Liver (tissue), 9 donors: ENCODE measurements around the gene PMCH. TPM values are rescaled to one million over a fixed set of nuclear protein-coding genes. Genes with fewer than 3 reads are reported as not detected.

Source experiments
- DNase-seq: peaks from one replicate; pipeline ENCODE4 v3.0.0-alpha.2; 2017; ENCODE audit warnings: low spot score
- H3K27ac ChIP-seq, 2 donors: one replicate each; pipeline ENCODE4 v1.7.0; 2013; ENCODE audit warnings: inconsistent platforms in 2 of 2, low read length in 2 of 2, control low read depth in 1 of 2, low read depth in 1 of 2, mild to moderate bottlenecking in 1 of 2
- H3K27me3 ChIP-seq, 4 donors: one replicate each; pipeline versions ENCODE4 v1.6.1 to v1.7.0; 2013; ENCODE audit warnings: low read length in 3 of 4, inconsistent platforms in 1 of 4, mild to moderate bottlenecking in 1 of 4, moderate library complexity in 1 of 4; ENCODE audit not compliant: control insufficient read depth in 4 of 4, insufficient read depth in 4 of 4
- H3K36me3 ChIP-seq, 4 donors: one replicate each; pipeline versions ENCODE4 v1.6.1 to v1.7.0; 2013; ENCODE audit warnings: low read length in 3 of 4, mild to moderate bottlenecking in 3 of 4, low read depth in 1 of 4, moderate library complexity in 1 of 4; ENCODE audit not compliant: control insufficient read depth in 4 of 4, insufficient read depth in 3 of 4
- H3K4me1 ChIP-seq, 4 donors: one replicate each; pipeline versions ENCODE4 v1.6.1 to v1.7.0; 2013; ENCODE audit warnings: low read length in 3 of 4, mild to moderate bottlenecking in 3 of 4, moderate library complexity in 1 of 4; ENCODE audit not compliant: control insufficient read depth in 4 of 4, insufficient read depth in 4 of 4
- H3K4me3 ChIP-seq, 3 donors: one replicate each; pipeline versions ENCODE4 v1.6.1 to v1.7.0; 2013; ENCODE audit warnings: low read length in 3 of 3, control low read depth in 1 of 3, low read depth in 1 of 3, mild to moderate bottlenecking in 1 of 3
- H3K9ac ChIP-seq, 2 donors: one replicate each; pipeline ENCODE4 v1.7.0; 2013; ENCODE audit warnings: low read length in 2 of 2, mild to moderate bottlenecking in 2 of 2, moderate library complexity in 2 of 2, control low read depth in 1 of 2, low read depth in 1 of 2
- H3K9me3 ChIP-seq, 4 donors: one replicate each; pipeline versions ENCODE4 v1.6.1 to v1.7.0; 2013; ENCODE audit warnings: low read length in 3 of 4; ENCODE audit not compliant: control insufficient read depth in 4 of 4
- CTCF ChIP-seq: fragments of 150-350 bp; IDR thresholded peaks from 2 replicates; pipeline ENCODE4 v1.5.1; 2017; ENCODE audit warnings: improper control_type of control experiment, low read depth, low read length; ENCODE audit not compliant: missing input control
- FOXA1 ChIP-seq: IDR thresholded peaks from 2 replicates; pipeline ENCODE4 v1.6.1; 2016; ENCODE audit warnings: antibody characterized with exemption
- FOXA2 ChIP-seq: IDR thresholded peaks from 2 replicates; pipeline ENCODE4 v1.6.1; 2016; ENCODE audit warnings: antibody characterized with exemption
- HNF4A ChIP-seq, 2 donors: conservative IDR thresholded peaks; 2 replicates each; pipeline ENCODE4 v1.6.1; 2016; ENCODE audit warnings: antibody characterized with exemption in 2 of 2, mild to moderate bottlenecking in 2 of 2
- HNF4G ChIP-seq: IDR thresholded peaks from 2 replicates; pipeline ENCODE4 v1.6.1; 2016; ENCODE audit warnings: antibody characterized with exemption
- JUND ChIP-seq, 2 donors: IDR thresholded peaks; 2 replicates each; pipeline ENCODE4 v1.6.1; 2016; ENCODE audit warnings: antibody characterized with exemption in 2 of 2
- MAX ChIP-seq: IDR thresholded peaks from 2 replicates; pipeline ENCODE4 v1.6.1; 2016; ENCODE audit warnings: antibody characterized with exemption
- NR2F2 ChIP-seq: IDR thresholded peaks from 2 replicates; pipeline ENCODE4 v1.6.1; 2016; ENCODE audit warnings: antibody characterized with exemption
- RAD21 ChIP-seq, 2 donors: IDR thresholded peaks; 2 replicates each; pipeline ENCODE4 v1.6.1; 2016; ENCODE audit warnings: antibody characterized with exemption in 2 of 2, mild to moderate bottlenecking in 2 of 2
- RXRA ChIP-seq, 2 donors: IDR thresholded peaks; 2 replicates each; pipeline ENCODE4 v1.6.1; 2017 to 2018; ENCODE audit warnings: antibody characterized with exemption in 2 of 2, mild to moderate bottlenecking in 1 of 2
- SP1 ChIP-seq: IDR thresholded peaks from 2 replicates; pipeline ENCODE4 v1.6.1; 2018; ENCODE audit warnings: antibody characterized with exemption, mild to moderate bottlenecking
- TAF1 ChIP-seq: conservative IDR thresholded peaks from 2 replicates; pipeline ENCODE4 v1.6.1; 2016; ENCODE audit warnings: antibody characterized with exemption, mild to moderate bottlenecking
- YY1 ChIP-seq: IDR thresholded peaks from 2 replicates; pipeline ENCODE4 v1.6.1; 2016; ENCODE audit warnings: antibody characterized with exemption, mild to moderate bottlenecking
- ZBTB33 ChIP-seq: IDR thresholded peaks from 2 replicates; pipeline ENCODE4 v1.6.1; 2016; ENCODE audit warnings: antibody characterized with exemption
- WGBS: extraction: QIAGEN DNeasy Blood & Tissue Kit; methylation state at CpG from one replicate; pipeline ENCODE4 v1.1.7; 2013; 5-methylcytosine and 5-hydroxymethylcytosine counted together
- polyA plus RNA-seq, 2 donors: library from polyadenylated mRNA; stranded (reverse) in 1 of 2; unstranded in 1 of 2; fragments of 200-250 nt in 1 of 2; fragments of >200 nt in 1 of 2; fragmentation: Nextera tagmentation in 1 of 2; extraction: Ambion mirVana in 1 of 2; gene quantifications; one replicate each; pipeline versions ENCODE4 v1.2.1 to v1.2.3, GENCODE V29; 2013 to 2015
- total RNA-seq, 2 donors: library from RNA; depleted of rRNA; stranded (reverse); fragments of >200 nt; gene quantifications; one replicate each; pipeline ENCODE4 v1.2.3, GENCODE V29; 2014
- TF ChIP-seq, protein P1 (sequence below): IDR thresholded peaks from 2 replicates; pipeline ENCODE4 v1.6.1; 2016; ENCODE audit warnings: antibody characterized with exemption, mild to moderate bottlenecking
- TF ChIP-seq, protein P2 (sequence below): IDR thresholded peaks from 2 replicates; pipeline ENCODE4 v1.6.1; 2016; ENCODE audit warnings: antibody characterized with exemption
- donor health status: healthy.
- donor health status: healthy.
- donor health status: healthy.
- donor health status: healthy.
- donor health status: healthy.

PMCH gene
- total and polyA plus RNA-seq, 4 donors = not detected

DNA sequence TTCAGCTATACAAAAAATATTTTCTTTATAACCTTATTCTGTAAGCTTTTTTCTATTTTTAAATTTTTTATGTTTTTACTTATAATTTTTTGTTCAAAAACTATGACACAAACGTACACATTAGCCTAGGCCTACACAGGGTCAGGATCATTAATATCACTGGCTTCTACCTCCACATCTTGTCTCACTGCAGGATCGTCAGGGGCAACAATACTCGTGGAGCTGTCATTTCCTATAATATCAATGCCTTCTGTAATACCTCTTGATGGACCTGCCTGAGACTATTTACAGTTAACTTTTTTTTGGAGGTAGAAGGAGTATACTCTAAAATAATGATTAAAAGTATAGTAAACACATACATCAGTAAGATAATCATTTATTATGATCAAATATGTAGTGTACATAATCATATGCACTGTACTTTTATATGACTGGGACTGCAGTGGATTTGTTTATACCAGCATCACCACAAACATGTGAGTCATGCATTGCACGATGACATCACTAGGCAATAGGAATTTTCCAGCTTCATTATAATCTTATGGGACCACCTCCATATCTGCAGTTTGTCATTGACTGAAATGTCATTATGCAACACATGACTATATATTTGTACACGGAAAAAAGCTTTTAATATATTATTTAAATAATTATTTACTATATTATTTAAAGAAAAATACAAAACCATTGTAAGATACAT is 18.5 kb upstream of the PMCH start (continued):
- TF ChIP-seq, protein P1, sequence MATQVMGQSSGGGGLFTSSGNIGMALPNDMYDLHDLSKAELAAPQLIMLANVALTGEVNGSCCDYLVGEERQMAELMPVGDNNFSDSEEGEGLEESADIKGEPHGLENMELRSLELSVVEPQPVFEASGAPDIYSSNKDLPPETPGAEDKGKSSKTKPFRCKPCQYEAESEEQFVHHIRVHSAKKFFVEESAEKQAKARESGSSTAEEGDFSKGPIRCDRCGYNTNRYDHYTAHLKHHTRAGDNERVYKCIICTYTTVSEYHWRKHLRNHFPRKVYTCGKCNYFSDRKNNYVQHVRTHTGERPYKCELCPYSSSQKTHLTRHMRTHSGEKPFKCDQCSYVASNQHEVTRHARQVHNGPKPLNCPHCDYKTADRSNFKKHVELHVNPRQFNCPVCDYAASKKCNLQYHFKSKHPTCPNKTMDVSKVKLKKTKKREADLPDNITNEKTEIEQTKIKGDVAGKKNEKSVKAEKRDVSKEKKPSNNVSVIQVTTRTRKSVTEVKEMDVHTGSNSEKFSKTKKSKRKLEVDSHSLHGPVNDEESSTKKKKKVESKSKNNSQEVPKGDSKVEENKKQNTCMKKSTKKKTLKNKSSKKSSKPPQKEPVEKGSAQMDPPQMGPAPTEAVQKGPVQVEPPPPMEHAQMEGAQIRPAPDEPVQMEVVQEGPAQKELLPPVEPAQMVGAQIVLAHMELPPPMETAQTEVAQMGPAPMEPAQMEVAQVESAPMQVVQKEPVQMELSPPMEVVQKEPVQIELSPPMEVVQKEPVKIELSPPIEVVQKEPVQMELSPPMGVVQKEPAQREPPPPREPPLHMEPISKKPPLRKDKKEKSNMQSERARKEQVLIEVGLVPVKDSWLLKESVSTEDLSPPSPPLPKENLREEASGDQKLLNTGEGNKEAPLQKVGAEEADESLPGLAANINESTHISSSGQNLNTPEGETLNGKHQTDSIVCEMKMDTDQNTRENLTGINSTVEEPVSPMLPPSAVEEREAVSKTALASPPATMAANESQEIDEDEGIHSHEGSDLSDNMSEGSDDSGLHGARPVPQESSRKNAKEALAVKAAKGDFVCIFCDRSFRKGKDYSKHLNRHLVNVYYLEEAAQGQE = no peak
- no peak for TF ChIP-seq FOXA1

DNA sequence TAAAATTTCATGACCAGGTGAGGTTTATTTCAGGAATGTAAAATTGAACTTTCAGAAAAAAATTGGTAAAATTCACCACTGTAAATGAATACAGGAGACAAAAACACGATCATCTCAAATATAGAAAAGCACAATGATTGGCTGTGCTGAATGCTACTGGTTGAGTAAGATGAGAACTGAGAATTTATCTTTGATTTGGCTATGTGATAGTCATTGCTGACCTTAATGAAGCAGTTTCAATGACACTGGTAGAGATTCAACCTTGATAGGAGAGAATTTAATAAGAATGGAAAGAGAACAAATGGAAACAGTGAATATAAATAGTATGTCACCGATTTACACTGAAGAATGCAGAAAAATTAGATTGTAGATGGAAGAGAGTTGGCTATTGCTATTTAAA is 6.4 kb upstream of the PMCH start:
- Histone ChIP-seq H3K9me3 (peaks cover 0 to 6% (median 0%) of the 10 kb centered on the region in 4 donors), H3K27me3 (no peaks in the 10 kb centered on the region), H3K36me3 (no peaks in the 10 kb centered on the region), H3K27ac (no peak overlapping the region), H3K9ac (no peak overlapping the region), H3K4me3 (no peak overlapping the region), H3K4me1 (no peaks in the 10 kb centered on the region)
- DNase-seq = no peak
- TF ChIP-seq RXRA (IDR thresholded peaks at IDR 0.05) = no peak
- no peak for TF ChIP-seq SP1
- no peak for TF ChIP-seq MAX
- TF ChIP-seq HNF4G = no peak
- TF ChIP-seq RAD21 (IDR thresholded peaks at IDR 0.05) = no peak
- no peak for TF ChIP-seq YY1
- 96% methylated on average over 2 of the region's 2 CpGs for WGBS

DNA sequence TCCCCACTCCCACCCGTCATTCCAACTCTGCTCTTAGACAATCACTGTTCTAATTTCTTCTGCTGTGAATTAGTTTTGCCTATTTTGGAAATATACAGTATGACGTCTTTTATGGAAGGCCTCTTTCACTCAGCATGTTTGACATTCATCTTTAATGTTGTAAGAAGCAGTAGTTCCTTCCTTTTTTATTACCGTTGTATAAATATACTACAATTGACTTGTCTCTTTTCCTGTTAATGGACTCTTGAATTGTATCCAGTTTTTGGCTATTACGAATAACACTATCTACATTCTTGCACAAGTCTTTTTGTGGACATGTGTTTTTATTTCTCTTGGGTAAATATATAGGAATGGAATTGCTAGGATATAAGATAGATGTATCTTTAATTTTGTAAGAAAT is 4.9 kb upstream of the PMCH start:
- 89% methylated on average over 4 of the region's 4 CpGs for WGBS
- H3K4me3 ChIP-seq = no peak overlapping the region
- H3K4me1 ChIP-seq = no peaks in the 10 kb centered on the region
- no peak overlapping the region for H3K27ac ChIP-seq
- H3K36me3 ChIP-seq = no peaks in the 10 kb centered on the region
- no peaks in the 10 kb centered on the region for H3K27me3 ChIP-seq
- H3K9me3 ChIP-seq = no peaks in the 10 kb centered on the region
- DNase-seq = no peak
- TF ChIP-seq, protein P1 = no peak
- TF ChIP-seq SP1 (no peak), MAX (no peak), CTCF (no peak), ZBTB33 (no peak), FOXA1 (no peak), JUND (IDR thresholded peaks at IDR 0.05) (no peak), HNF4A (conservative IDR thresholded peaks at IDR 0.05) (no peak), RXRA (IDR thresholded peaks at IDR 0.05) (no peak), NR2F2 (no peak), FOXA2 (no peak), TAF1 (no peak), YY1 (no peak)
- TF ChIP-seq, protein P2, sequence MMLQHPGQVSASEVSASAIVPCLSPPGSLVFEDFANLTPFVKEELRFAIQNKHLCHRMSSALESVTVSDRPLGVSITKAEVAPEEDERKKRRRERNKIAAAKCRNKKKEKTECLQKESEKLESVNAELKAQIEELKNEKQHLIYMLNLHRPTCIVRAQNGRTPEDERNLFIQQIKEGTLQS = no peak
- no peak overlapping the region for H3K9ac ChIP-seq
